Measurements from ENCODE around the gene TRIM44.

Gene TRIM44

GRCh38 chr11:35662649-35663407 is at the start of gene TRIM44:
Gene TRIM44, plus strand, starts transcription at chr11:35662775. Its CDS starts 337 bp downstream, at chr11:35663112.
- no peaks in the 10 kb centered on the region for H3K27me3 ChIP-seq (ENCODE audit: low read depth)
- peak; percentile 41 to 68 for DNase-seq (ENCODE audit: low spot score in 2 of 2)
- no peaks in the 10 kb centered on the region for H3K36me3 ChIP-seq (replicated peaks)
- peak within 1 kb of the TSS; percentile 30 for H3K4me3 ChIP-seq
- in situ Hi-C loops (cut with MboI; ENCODE audit: low sequenced_read_pairs): no loop called here
- peaks cover 8% of the 10 kb centered on the region for H3K4me1 ChIP-seq
- peaks cover 14% of the 10 kb centered on the region for H3K9me3 ChIP-seq

GRCh38 chr11:35614939-35615569 is 47.5 kb upstream of the TRIM44 start:
- H3K4me1 ChIP-seq: no peaks in the 10 kb centered on the region
- no peaks in the 10 kb centered on the region for H3K36me3 ChIP-seq (replicated peaks)
- H3K27me3 ChIP-seq (ENCODE audit: low read depth): peaks cover 6% of the 10 kb centered on the region
- H3K4me3 ChIP-seq: no peak overlapping the region
- DNase-seq (ENCODE audit: low spot score in 2 of 2): no peak
- in situ Hi-C loops (cut with MboI; ENCODE audit: low sequenced_read_pairs): loop anchor here (5.0 to 25.0 kb wide), 2 partner anchors 647 to 847 kb away; no protein-coding TSS in a partner anchor
- no peaks in the 10 kb centered on the region for H3K9me3 ChIP-seq

GRCh38 chr11:35615921-35616900 is 46.4 kb upstream of the TRIM44 start:
- in situ Hi-C loops (cut with MboI; ENCODE audit: low sequenced_read_pairs): loop anchor here (25.0 kb wide), 1 partner anchor 846 kb away; no protein-coding TSS in a partner anchor
- peak; percentile 20 to 61 for DNase-seq (ENCODE audit: low spot score in 2 of 2)

GRCh38 chr11:35617316-35617686 is 45.3 kb upstream of the TRIM44 start:
- H3K27me3 ChIP-seq (ENCODE audit: low read depth): peaks cover 3% of the 10 kb centered on the region; the same call in 1 of the 2 replicates
- DNase-seq (ENCODE audit: low spot score in 2 of 2): no peak
- in situ Hi-C loops (cut with MboI; ENCODE audit: low sequenced_read_pairs): loop anchor here (25.0 kb wide), 1 partner anchor 845 kb away; no protein-coding TSS in a partner anchor
- H3K4me3 ChIP-seq: no peak overlapping the region
- no peaks in the 10 kb centered on the region for H3K36me3 ChIP-seq (replicated peaks)
- no peaks in the 10 kb centered on the region for H3K9me3 ChIP-seq
- H3K4me1 ChIP-seq: peaks cover 8% of the 10 kb centered on the region; the same call in 1 of the 2 replicates

More at GRCh38 chr11:35615921-35616900, 46.4 kb upstream of the TRIM44 start:
- H3K9me3 ChIP-seq: no peaks in the 10 kb centered on the region
- peaks cover 6% of the 10 kb centered on the region for H3K27me3 ChIP-seq (ENCODE audit: low read depth)
- no peak overlapping the region for H3K4me3 ChIP-seq
- H3K4me1 ChIP-seq: peaks cover 5% of the 10 kb centered on the region; the same call in 1 of the 2 replicates
- H3K36me3 ChIP-seq (replicated peaks): no peaks in the 10 kb centered on the region

GRCh38 chr11:35617687-35618496 is 44.7 kb upstream of the TRIM44 start, which contains the start of gene FJX1:
Gene FJX1, plus strand, starts transcription at chr11:35618460. Its CDS starts 177 bp downstream, at chr11:35618637.
- DNase-seq (ENCODE audit: low spot score in 2 of 2): peak; percentile 55 to 82
- in situ Hi-C loops (cut with MboI; ENCODE audit: low sequenced_read_pairs): loop anchor here (25.0 kb wide), 1 partner anchor 844 kb away; no protein-coding TSS in a partner anchor
- Histone ChIP-seq H3K36me3 (replicated peaks) (no peaks in the 10 kb centered on the region), H3K4me3 (peak within 1 kb of the TSS; percentile 45), H3K27me3 (ENCODE audit: low read depth) (peaks cover 3% of the 10 kb centered on the region; the same call in 1 of the 2 replicates), H3K4me1 (peaks cover 8% of the 10 kb centered on the region; the same call in 1 of the 2 replicates), H3K9me3 (no peaks in the 10 kb centered on the region)

- H3K4me3 ChIP-seq: peak overlapping the region; percentile 45
- H3K4me1 ChIP-seq: peaks cover 8% of the 10 kb centered on the region; the same call in 1 of the 2 replicates
- in situ Hi-C loops (cut with MboI; ENCODE audit: low sequenced_read_pairs): loop anchor here (25.0 kb wide), 1 partner anchor 844 kb away; no protein-coding TSS in a partner anchor
These were observed 44.0 kb upstream of the TRIM44 start for GRCh38 chr11:35618497-35619115.

GRCh38 chr11:35619116-35619854 is 43.3 kb upstream of the TRIM44 start:
- Histone ChIP-seq H3K9me3 (no peaks in the 10 kb centered on the region), H3K27me3 (ENCODE audit: low read depth) (no peaks in the 10 kb centered on the region; the same call in 1 of the 2 replicates), H3K4me1 (peaks cover 8% of the 10 kb centered on the region; the same call in 1 of the 2 replicates), H3K4me3 (peak overlapping the region; percentile 45), H3K36me3 (replicated peaks) (no peaks in the 10 kb centered on the region)
- in situ Hi-C loops (cut with MboI; ENCODE audit: low sequenced_read_pairs): loop anchor here (25.0 kb wide), 1 partner anchor 843 kb away; no protein-coding TSS in a partner anchor
- peak; percentile 21 to 62 for DNase-seq (ENCODE audit: low spot score in 2 of 2)

More at GRCh38 chr11:35618497-35619115, 44.0 kb upstream of the TRIM44 start:
- Histone ChIP-seq H3K27me3 (ENCODE audit: low read depth) (peaks cover 3% of the 10 kb centered on the region; the same call in 1 of the 2 replicates), H3K9me3 (no peaks in the 10 kb centered on the region), H3K36me3 (replicated peaks) (no peaks in the 10 kb centered on the region)
- DNase-seq (ENCODE audit: low spot score in 2 of 2): peak in 1 of 2 experiments; percentile 18

- Histone ChIP-seq H3K9me3 (no peaks in the 10 kb centered on the region), H3K4me1 (peaks cover 8% of the 10 kb centered on the region; the same call in 1 of the 2 replicates), H3K36me3 (replicated peaks) (no peaks in the 10 kb centered on the region), H3K4me3 (peak overlapping the region; percentile 45), H3K27me3 (ENCODE audit: low read depth) (no peaks in the 10 kb centered on the region)
- DNase-seq (ENCODE audit: low spot score in 2 of 2): peak in 1 of 2 experiments; percentile 67
- in situ Hi-C loops (cut with MboI; ENCODE audit: low sequenced_read_pairs): loop anchor here (25.0 kb wide), 1 partner anchor 842 kb away; no protein-coding TSS in a partner anchor
These were observed 42.5 kb upstream of the TRIM44 start for GRCh38 chr11:35619855-35620640.

- in situ Hi-C loops (cut with MboI; ENCODE audit: low sequenced_read_pairs): loop anchor here (25.0 kb wide), 1 partner anchor 842 kb away; no protein-coding TSS in a partner anchor
- Histone ChIP-seq H3K36me3 (replicated peaks) (no peaks in the 10 kb centered on the region), H3K4me3 (peak overlapping the region; percentile 45; the same call in 1 of the 2 replicates), H3K27me3 (ENCODE audit: low read depth) (no peaks in the 10 kb centered on the region), H3K9me3 (no peaks in the 10 kb centered on the region), H3K4me1 (peaks cover 8% of the 10 kb centered on the region; the same call in 1 of the 2 replicates)
- no peak for DNase-seq (ENCODE audit: low spot score in 2 of 2)
These were observed 41.8 kb upstream of the TRIM44 start for GRCh38 chr11:35620795-35621194.

- no peaks in the 10 kb centered on the region for H3K27me3 ChIP-seq (ENCODE audit: low read depth)
- no peaks in the 10 kb centered on the region for H3K36me3 ChIP-seq (replicated peaks)
- no peak overlapping the region for H3K4me3 ChIP-seq
- no peak for DNase-seq (ENCODE audit: low spot score in 2 of 2)
- H3K4me1 ChIP-seq: peaks cover 8% of the 10 kb centered on the region; the same call in 1 of the 2 replicates
- no peaks in the 10 kb centered on the region for H3K9me3 ChIP-seq
- in situ Hi-C loops (cut with MboI; ENCODE audit: low sequenced_read_pairs): loop anchor here (25.0 kb wide), 1 partner anchor 841 kb away; no protein-coding TSS in a partner anchor
These were observed 41.0 kb upstream of the TRIM44 start for GRCh38 chr11:35621620-35622019.
